CD8-positive, alpha-beta memory T cell (primary cell): ENCODE measurements around the gene FSD2. TPM values are rescaled to one million over a fixed set of nuclear protein-coding genes. Genes with fewer than 3 reads are reported as not detected.

Experiments used
- CTCF ChIA-PET: fragments of 350-600 bp; sonication (Branson Sonifier 250); formaldehyde crosslinking; loops from one replicate; lab custom pipeline; 2021; ENCODE audit warnings: antibody characterized with exemption; lab: Charles Lee
- POLR2A ChIA-PET: fragments of 350-600 bp; sonication (Branson Sonifier 250); formaldehyde crosslinking; loops from one replicate; lab custom pipeline; 2021; ENCODE audit warnings: antibody characterized with exemption; lab: Charles Lee
- DNase-seq, 5 donors: peaks; one replicate each; pipeline versions ENCODE4 v3.0.0 to v3.0.0-alpha.2; 2020 to 2022; ENCODE audit warnings: mixed read lengths in 1 of 5
- H3K27ac ChIP-seq: one replicate; pipeline ENCODE4 v1.7.0; 2013; ENCODE audit warnings: low read depth, mild to moderate bottlenecking, low read length, moderate library complexity
- H3K27me3 ChIP-seq: 2 replicates; pipeline ENCODE4 v1.7.0; 2013; ENCODE audit warnings: low read length, mild to moderate bottlenecking; ENCODE audit not compliant: insufficient read depth, poor library complexity, severe bottlenecking
- H3K36me3 ChIP-seq: 2 replicates; pipeline ENCODE4 v1.7.0; 2013; ENCODE audit warnings: mild to moderate bottlenecking, low read length, moderate library complexity; ENCODE audit not compliant: insufficient read depth
- H3K4me1 ChIP-seq: 2 replicates; pipeline ENCODE4 v1.7.0; 2013; ENCODE audit warnings: mild to moderate bottlenecking, low read length, moderate library complexity; ENCODE audit not compliant: insufficient read depth
- H3K4me3 ChIP-seq: 2 replicates; pipeline ENCODE4 v1.7.0; 2013; ENCODE audit warnings: mild to moderate bottlenecking, low read length
- H3K9me3 ChIP-seq: 2 replicates; pipeline ENCODE4 v1.7.0; 2013; ENCODE audit warnings: mild to moderate bottlenecking, low read length
- H3K27ac Mint-ChIP-seq, 8 donors: one replicate each; pipeline ENCODE4 v1.8.0; 2020 to 2021; ENCODE audit warnings: mixed read lengths in 8 of 8, mild to moderate bottlenecking in 6 of 8, inconsistent platforms in 3 of 8, moderate library complexity in 3 of 8
- H3K27me3 Mint-ChIP-seq, 2 donors: one replicate each; pipeline ENCODE4 v1.8.0; 2020 to 2021; ENCODE audit warnings: mixed read lengths in 2 of 2, mild to moderate bottlenecking in 1 of 2, moderate library complexity in 1 of 2
- H3K36me3 Mint-ChIP-seq, 3 donors: one replicate each; pipeline ENCODE4 v1.8.0; 2020 to 2021; ENCODE audit warnings: mixed read lengths in 3 of 3, inconsistent platforms in 1 of 3, mild to moderate bottlenecking in 1 of 3
- H3K4me1 Mint-ChIP-seq, 3 donors: one replicate each; pipeline ENCODE4 v1.8.0; 2020 to 2021; ENCODE audit warnings: mixed read lengths in 3 of 3, inconsistent platforms in 1 of 3, mild to moderate bottlenecking in 1 of 3
- H3K4me3 Mint-ChIP-seq, 7 donors: one replicate each; pipeline ENCODE4 v1.8.0; 2020 to 2021; ENCODE audit warnings: mixed read lengths in 7 of 7, mild to moderate bottlenecking in 6 of 7, moderate library complexity in 4 of 7, inconsistent platforms in 2 of 7
- H3K9me3 Mint-ChIP-seq, 5 donors: one replicate each; pipeline ENCODE4 v1.8.0; 2020 to 2022; ENCODE audit warnings: mixed read lengths in 5 of 5, mild to moderate bottlenecking in 3 of 5, moderate library complexity in 2 of 5, inconsistent platforms in 1 of 5
- polyA plus RNA-seq: library from polyadenylated mRNA; unstranded; fragments of 300-500 nt; fragmentation: Illumina TruSeq; gene quantifications from one replicate; pipeline ENCODE4 v1.2.3, GENCODE V29; 2021
- total RNA-seq, 2 experiments: library from RNA; stranded (reverse); gene quantifications; one replicate each; pipeline ENCODE4 v1.2.3, GENCODE V29; 2021

The FSD2 gene
- total and polyA plus RNA-seq, 3 experiments from 2014 or later = 0.16 TPM; not detected in 2

- no peak for DNase-seq
- Mint-ChIP-seq H3K9me3 (no peaks in the 10 kb centered on the region), H3K4me3 (no peak overlapping the region), H3K36me3 (peaks cover 5 to 13% (median 9%) of the 10 kb centered on the region in 3 donors), H3K4me1 (peaks cover 0 to 4% (median 0%) of the 10 kb centered on the region in 3 donors), H3K27ac (no peak overlapping the region), H3K27me3 (no peaks in the 10 kb centered on the region)
- H3K27ac ChIP-seq = no peak overlapping the region
- H3K27me3 ChIP-seq = no peaks in the 10 kb centered on the region
- no peak overlapping the region for H3K4me3 ChIP-seq
- no peaks in the 10 kb centered on the region for H3K9me3 ChIP-seq
- H3K36me3 ChIP-seq = no peaks in the 10 kb centered on the region
- CTCF ChIA-PET = no interaction called here
- no peaks in the 10 kb centered on the region for H3K4me1 ChIP-seq
- POLR2A ChIA-PET = no interaction called here
Measured at GRCh38 chr15:82742134-82742533, 63.7 kb downstream of the FSD2 start.

GRCh38 chr15:82739086-82739485, 66.8 kb downstream of the FSD2 start:
- Histone ChIP-seq H3K27ac (no peak overlapping the region), H3K36me3 (no peaks in the 10 kb centered on the region), H3K4me1 (no peaks in the 10 kb centered on the region), H3K9me3 (no peaks in the 10 kb centered on the region), H3K4me3 (no peak overlapping the region), H3K27me3 (no peaks in the 10 kb centered on the region)
- Mint-ChIP-seq H3K9me3 (no peaks in the 10 kb centered on the region), H3K27me3 (no peaks in the 10 kb centered on the region), H3K4me3 (no peak overlapping the region), H3K36me3 (peaks cover 10 to 24% (median 15%) of the 10 kb centered on the region in 3 donors), H3K4me1 (peaks cover 0 to 4% (median 0%) of the 10 kb centered on the region in 3 donors), H3K27ac (peak overlapping the region in 1 of 8 donors; percentile 9)
- POLR2A ChIA-PET = no interaction called here
- no peak for DNase-seq
- CTCF ChIA-PET = no interaction called here

- H3K4me3 ChIP-seq = no peak overlapping the region
- Mint-ChIP-seq H3K27me3 (no peaks in the 10 kb centered on the region), H3K4me1 (peaks cover 0 to 4% (median 0%) of the 10 kb centered on the region in 3 donors), H3K36me3 (peaks cover 10 to 31% (median 20%) of the 10 kb centered on the region in 3 donors), H3K4me3 (no peak overlapping the region), H3K27ac (peak overlapping the region in 1 of 8 donors; percentile 37), H3K9me3 (no peaks in the 10 kb centered on the region)
- DNase-seq = no peak
- no peaks in the 10 kb centered on the region for H3K36me3 ChIP-seq
- no peaks in the 10 kb centered on the region for H3K4me1 ChIP-seq
- no peak overlapping the region for H3K27ac ChIP-seq
- CTCF ChIA-PET = no interaction called here
- POLR2A ChIA-PET = no interaction called here
- no peaks in the 10 kb centered on the region for H3K9me3 ChIP-seq
- no peaks in the 10 kb centered on the region for H3K27me3 ChIP-seq
Measured at GRCh38 chr15:82737975-82738374, 67.9 kb downstream of the FSD2 start.

- Histone ChIP-seq H3K9me3 (no peaks in the 10 kb centered on the region), H3K27ac (no peak overlapping the region), H3K4me1 (no peaks in the 10 kb centered on the region), H3K4me3 (no peak overlapping the region), H3K27me3 (no peaks in the 10 kb centered on the region), H3K36me3 (no peaks in the 10 kb centered on the region)
- Mint-ChIP-seq H3K27ac (no peak overlapping the region), H3K27me3 (no peaks in the 10 kb centered on the region), H3K9me3 (no peaks in the 10 kb centered on the region), H3K36me3 (peaks cover 19 to 36% (median 20%) of the 10 kb centered on the region in 3 donors), H3K4me1 (no peaks in the 10 kb centered on the region), H3K4me3 (no peak overlapping the region)
- CTCF ChIA-PET = no interaction called here
- no peak for DNase-seq
- POLR2A ChIA-PET = no interaction called here
Measured at GRCh38 chr15:82731527-82731926, 74.3 kb downstream of the FSD2 start.

- no peaks in the 10 kb centered on the region for H3K9me3 ChIP-seq
- no peak overlapping the region for H3K27ac ChIP-seq
- ChIA-PET POLR2A (no interaction called here), CTCF (no interaction called here)
- H3K4me3 ChIP-seq = no peak overlapping the region
- H3K27me3 Mint-ChIP-seq = peaks cover 0 to 5% of the 10 kb centered on the region in 2 donors
- no peak overlapping the region for H3K4me3 Mint-ChIP-seq
- no peaks in the 10 kb centered on the region for H3K9me3 Mint-ChIP-seq
- no peaks in the 10 kb centered on the region for H3K4me1 Mint-ChIP-seq
- H3K27ac Mint-ChIP-seq = no peak overlapping the region
- no peaks in the 10 kb centered on the region for H3K4me1 ChIP-seq
- peaks cover 16 to 29% (median 23%) of the 10 kb centered on the region in 3 donors for H3K36me3 Mint-ChIP-seq
- DNase-seq = no peak
- no peaks in the 10 kb centered on the region for H3K36me3 ChIP-seq
- H3K27me3 ChIP-seq = no peaks in the 10 kb centered on the region
Measured at GRCh38 chr15:82730022-82730530, 75.8 kb downstream of the FSD2 start.

- H3K36me3 ChIP-seq = no peaks in the 10 kb centered on the region
- Mint-ChIP-seq H3K4me3 (no peak overlapping the region), H3K9me3 (peaks cover 0 to 4% (median 0%) of the 10 kb centered on the region in 5 donors), H3K27me3 (peaks cover 7 to 15% of the 10 kb centered on the region in 2 donors), H3K36me3 (peaks cover 10 to 18% (median 13%) of the 10 kb centered on the region in 3 donors), H3K4me1 (no peaks in the 10 kb centered on the region), H3K27ac (no peak overlapping the region)
- H3K4me3 ChIP-seq = no peak overlapping the region
- no peak for DNase-seq
- CTCF ChIA-PET = no interaction called here
- POLR2A ChIA-PET = no interaction called here
- no peak overlapping the region for H3K27ac ChIP-seq
- no peaks in the 10 kb centered on the region for H3K4me1 ChIP-seq
- H3K9me3 ChIP-seq = no peaks in the 10 kb centered on the region
- no peaks in the 10 kb centered on the region for H3K27me3 ChIP-seq
Measured at GRCh38 chr15:82726816-82727215, 79.1 kb downstream of the FSD2 start.

- no peaks in the 10 kb centered on the region for H3K36me3 ChIP-seq
- H3K27me3 ChIP-seq = peaks cover 12% of the 10 kb centered on the region
- no peak overlapping the region for H3K27ac ChIP-seq
- peaks cover 11 to 47% of the 10 kb centered on the region in 2 donors for H3K27me3 Mint-ChIP-seq
- H3K36me3 Mint-ChIP-seq = peaks cover 0 to 8% (median 0%) of the 10 kb centered on the region in 3 donors
- H3K9me3 Mint-ChIP-seq = peaks cover 11 to 19% (median 15%) of the 10 kb centered on the region in 5 donors
- peaks cover 0 to 1% (median 0%) of the 10 kb centered on the region in 3 donors for H3K4me1 Mint-ChIP-seq
- CTCF ChIA-PET = no interaction called here
- H3K4me3 Mint-ChIP-seq = no peak overlapping the region
- no peaks in the 10 kb centered on the region for H3K9me3 ChIP-seq
- no peak for DNase-seq
- POLR2A ChIA-PET = no interaction called here
- H3K4me3 ChIP-seq = no peak overlapping the region
- H3K27ac Mint-ChIP-seq = peak overlapping the region in 1 of 8 donors; percentile 82
- H3K4me1 ChIP-seq = no peaks in the 10 kb centered on the region
Measured at GRCh38 chr15:82715003-82715402, 90.9 kb downstream of the FSD2 start.

- peaks cover 0 to 1% (median 0%) of the 10 kb centered on the region in 3 donors for H3K4me1 Mint-ChIP-seq
- H3K9me3 Mint-ChIP-seq = peaks cover 11 to 18% (median 14%) of the 10 kb centered on the region in 5 donors
- peaks cover 11 to 46% of the 10 kb centered on the region in 2 donors for H3K27me3 Mint-ChIP-seq
- CTCF ChIA-PET = no interaction called here
- Histone ChIP-seq H3K9me3 (no peaks in the 10 kb centered on the region), H3K27ac (no peak overlapping the region), H3K27me3 (peaks cover 12% of the 10 kb centered on the region), H3K36me3 (no peaks in the 10 kb centered on the region), H3K4me1 (no peaks in the 10 kb centered on the region), H3K4me3 (no peak overlapping the region)
- H3K27ac Mint-ChIP-seq = no peak overlapping the region
- H3K4me3 Mint-ChIP-seq = no peak overlapping the region
- DNase-seq = no peak
- POLR2A ChIA-PET = no interaction called here
- H3K36me3 Mint-ChIP-seq = peaks cover 0 to 7% (median 0%) of the 10 kb centered on the region in 3 donors
Measured at GRCh38 chr15:82714016-82714415, 91.9 kb downstream of the FSD2 start.
